HEK293T (cell line): ENCODE results near the gene POU6F1.

Source experiments
- ARNT ChIP-seq: fragments of 450-650 bp; IDR thresholded peaks from 2 replicates; pipeline ENCODE4 v1.6.1; 2017; ENCODE audit warnings: mild to moderate bottlenecking
- BHLHE40 ChIP-seq: fragments of 450-650 bp; IDR thresholded peaks from 2 replicates; pipeline ENCODE4 v1.6.1; 2016; ENCODE audit warnings: mild to moderate bottlenecking, moderate library complexity, borderline replicate concordance
- ELF4 ChIP-seq: fragments of 450-650 bp; IDR thresholded peaks from 2 replicates; pipeline ENCODE4 v1.6.1; 2017; ENCODE audit warnings: antibody characterized with exemption
- FOXM1 ChIP-seq: fragments of 450-650 bp; IDR thresholded peaks from 2 replicates; pipeline ENCODE4 v1.6.1; 2017; ENCODE audit warnings: mild to moderate bottlenecking, borderline replicate concordance
- L3MBTL2 ChIP-seq: fragments of 450-650 bp; conservative IDR thresholded peaks from 2 replicates; pipeline ENCODE4 v1.6.1; 2016; ENCODE audit warnings: mild to moderate bottlenecking
- NFRKB ChIP-seq: fragments of 450-650 bp; IDR thresholded peaks from 2 replicates; pipeline ENCODE4 v1.6.1; 2016; ENCODE audit warnings: mild to moderate bottlenecking, moderate library complexity

GRCh38 chr12:51187370-51187987, 30.4 kb downstream of the POU6F1 start:
- TF ChIP-seq BHLHE40 (no peak), L3MBTL2 (no peak), NFRKB (no peak), ELF4 (no peak), ARNT (no peak), FOXM1 (no peak)
